ENCODE measurements around the gene ADAM12.

Gene ADAM12

GRCh38 chr10:126153711-126154628 lies 234.3 kb downstream of the ADAM12 start:
- Histone ChIP-seq H3K9ac (ENCODE audit: low read depth, low read length, poor library complexity, severe bottlenecking) (no peak overlapping the region), H3F3A (ENCODE audit: low read depth) (no peaks in the 10 kb centered on the region), H2AFZ (ENCODE audit: low read length) (no peak overlapping the region), H3K9me3 (ENCODE audit: insufficient read depth, low read depth, low read length) (no peaks in the 10 kb centered on the region), H3K79me2 (ENCODE audit: insufficient read depth, low read length) (no peaks in the 10 kb centered on the region), H4K20me1 (ENCODE audit: insufficient read depth, low read length, poor library complexity, severe bottlenecking) (no peaks in the 10 kb centered on the region), H3K4me3 (ENCODE audit: low read length, poor library complexity, severe bottlenecking) (no peak overlapping the region), H3K36me3 (ENCODE audit: insufficient read depth, low read length) (no peaks in the 10 kb centered on the region), H3K9me2 (replicated peaks; ENCODE audit: low read depth, low read length) (no peaks in the 10 kb centered on the region), H3K27me3 (ENCODE audit: insufficient read depth, low read length, poor library complexity, severe bottlenecking) (no peaks in the 10 kb centered on the region), H3K4me1 (ENCODE audit: insufficient read depth, low read length, poor library complexity, severe bottlenecking) (no peaks in the 10 kb centered on the region), H3K4me2 (ENCODE audit: low read depth, low read length, poor library complexity, severe bottlenecking) (no peak overlapping the region)
- no peak for TF ChIP-seq EZH2phosphoT487 (IDR thresholded peaks at IDR 0.05; ENCODE audit: borderline replicate concordance)
- TF ChIP-seq, protein P1, sequence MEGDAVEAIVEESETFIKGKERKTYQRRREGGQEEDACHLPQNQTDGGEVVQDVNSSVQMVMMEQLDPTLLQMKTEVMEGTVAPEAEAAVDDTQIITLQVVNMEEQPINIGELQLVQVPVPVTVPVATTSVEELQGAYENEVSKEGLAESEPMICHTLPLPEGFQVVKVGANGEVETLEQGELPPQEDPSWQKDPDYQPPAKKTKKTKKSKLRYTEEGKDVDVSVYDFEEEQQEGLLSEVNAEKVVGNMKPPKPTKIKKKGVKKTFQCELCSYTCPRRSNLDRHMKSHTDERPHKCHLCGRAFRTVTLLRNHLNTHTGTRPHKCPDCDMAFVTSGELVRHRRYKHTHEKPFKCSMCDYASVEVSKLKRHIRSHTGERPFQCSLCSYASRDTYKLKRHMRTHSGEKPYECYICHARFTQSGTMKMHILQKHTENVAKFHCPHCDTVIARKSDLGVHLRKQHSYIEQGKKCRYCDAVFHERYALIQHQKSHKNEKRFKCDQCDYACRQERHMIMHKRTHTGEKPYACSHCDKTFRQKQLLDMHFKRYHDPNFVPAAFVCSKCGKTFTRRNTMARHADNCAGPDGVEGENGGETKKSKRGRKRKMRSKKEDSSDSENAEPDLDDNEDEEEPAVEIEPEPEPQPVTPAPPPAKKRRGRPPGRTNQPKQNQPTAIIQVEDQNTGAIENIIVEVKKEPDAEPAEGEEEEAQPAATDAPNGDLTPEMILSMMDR (conservative IDR thresholded peaks at IDR 0.05; ENCODE audit: low read length): no peak

- Histone ChIP-seq H2AFZ (ENCODE audit: low read length) (no peak overlapping the region), H3K4me2 (ENCODE audit: low read depth, low read length, poor library complexity, severe bottlenecking) (no peak overlapping the region), H4K20me1 (ENCODE audit: insufficient read depth, low read length, poor library complexity, severe bottlenecking) (no peaks in the 10 kb centered on the region), H3F3A (ENCODE audit: low read depth) (no peaks in the 10 kb centered on the region), H3K9ac (ENCODE audit: low read depth, low read length, poor library complexity, severe bottlenecking) (no peak overlapping the region), H3K79me2 (ENCODE audit: insufficient read depth, low read length) (no peaks in the 10 kb centered on the region), H3K36me3 (ENCODE audit: insufficient read depth, low read length) (no peaks in the 10 kb centered on the region), H3K9me3 (ENCODE audit: insufficient read depth, low read depth, low read length) (peaks cover 6% of the 10 kb centered on the region; the same call in 1 of the 2 replicates), H3K4me3 (ENCODE audit: low read length, poor library complexity, severe bottlenecking) (no peak overlapping the region), H3K4me1 (ENCODE audit: insufficient read depth, low read length, poor library complexity, severe bottlenecking) (no peaks in the 10 kb centered on the region), H3K9me2 (replicated peaks; ENCODE audit: low read depth, low read length) (no peaks in the 10 kb centered on the region), H3K27me3 (ENCODE audit: insufficient read depth, low read length, poor library complexity, severe bottlenecking) (no peaks in the 10 kb centered on the region)
- TF ChIP-seq EZH2phosphoT487 (IDR thresholded peaks at IDR 0.05; ENCODE audit: borderline replicate concordance): no peak
- TF ChIP-seq, protein P1 (conservative IDR thresholded peaks at IDR 0.05; ENCODE audit: low read length): no peak
These were observed 240.2 kb downstream of the ADAM12 start for GRCh38 chr10:126147866-126148587.

DNA sequence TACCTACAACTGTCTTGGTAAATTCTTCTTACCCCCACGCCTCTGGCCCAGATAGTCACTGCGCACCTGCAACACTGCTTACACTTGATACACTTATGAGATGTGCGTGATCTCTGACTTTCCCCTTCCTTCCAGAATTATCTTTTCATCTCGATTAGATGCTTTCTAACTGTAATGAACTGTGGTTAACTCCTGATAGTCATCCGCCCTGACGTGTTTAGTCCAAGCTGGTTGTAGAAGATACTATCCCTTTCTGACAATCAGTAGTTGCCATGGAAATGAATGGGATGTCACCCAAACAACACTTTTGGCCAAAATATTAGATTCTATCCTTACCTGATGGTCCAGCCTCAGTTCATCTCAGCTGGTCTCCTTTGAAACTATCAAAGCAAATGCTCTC lies 241.5 kb downstream of the ADAM12 start:
- Histone ChIP-seq H3K4me3 (ENCODE audit: low read length, poor library complexity, severe bottlenecking) (no peak overlapping the region), H3K79me2 (ENCODE audit: insufficient read depth, low read length) (no peaks in the 10 kb centered on the region), H3K4me1 (ENCODE audit: insufficient read depth, low read length, poor library complexity, severe bottlenecking) (no peaks in the 10 kb centered on the region), H2AFZ (ENCODE audit: low read length) (no peak overlapping the region), H3K36me3 (ENCODE audit: insufficient read depth, low read length) (no peaks in the 10 kb centered on the region), H3K27me3 (ENCODE audit: insufficient read depth, low read length, poor library complexity, severe bottlenecking) (no peaks in the 10 kb centered on the region), H3K9ac (ENCODE audit: low read depth, low read length, poor library complexity, severe bottlenecking) (no peak overlapping the region), H4K20me1 (ENCODE audit: insufficient read depth, low read length, poor library complexity, severe bottlenecking) (no peaks in the 10 kb centered on the region), H3F3A (ENCODE audit: low read depth) (no peaks in the 10 kb centered on the region), H3K9me2 (replicated peaks; ENCODE audit: low read depth, low read length) (no peaks in the 10 kb centered on the region), H3K4me2 (ENCODE audit: low read depth, low read length, poor library complexity, severe bottlenecking) (no peak overlapping the region), H3K9me3 (ENCODE audit: insufficient read depth, low read depth, low read length) (peaks cover 9% of the 10 kb centered on the region; the same call in 1 of the 2 replicates)
- TF ChIP-seq, protein P1 (conservative IDR thresholded peaks at IDR 0.05; ENCODE audit: low read length): no peak
- TF ChIP-seq EZH2phosphoT487 (IDR thresholded peaks at IDR 0.05; ENCODE audit: borderline replicate concordance): no peak

Data from Loucy (cell line).